ENCODE measurements around the gene MAEL. TPM values are rescaled to one million over a fixed set of nuclear protein-coding genes. Genes with fewer than 3 reads are reported as not detected.

Gene MAEL
- polyA plus RNA-seq (2011; rRNA removed) (not detected in 2 replicates), polyA minus RNA-seq (2011; rRNA and poly(A)+ RNA removed) (not detected in 2 replicates)

DNA sequence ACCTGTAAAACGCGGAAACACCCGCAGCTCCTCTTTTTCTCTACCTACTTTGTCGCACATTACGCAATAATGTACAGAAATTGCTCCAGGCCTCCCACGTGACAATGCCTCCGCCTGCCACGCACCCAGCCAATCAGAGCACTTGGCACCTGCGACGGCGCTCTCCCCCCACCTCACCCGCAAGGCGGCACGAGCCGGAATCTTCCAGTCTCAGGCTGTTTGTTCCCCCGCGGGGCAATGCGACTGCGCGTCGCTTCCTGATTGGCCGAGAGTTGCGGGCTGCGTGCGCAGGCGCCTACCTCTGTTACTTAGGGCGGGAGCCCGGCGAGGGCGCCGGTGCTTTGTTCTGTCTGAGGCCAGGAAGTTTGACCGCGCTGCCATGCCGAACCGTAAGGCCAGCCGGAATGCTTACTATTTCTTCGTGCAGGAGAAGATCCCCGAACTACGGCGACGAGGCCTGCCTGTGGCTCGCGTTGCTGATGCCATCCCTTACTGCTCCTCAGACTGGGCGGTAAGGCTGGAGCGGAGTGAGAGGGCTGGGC lies at the start of gene MAEL:
Gene MAEL, plus strand, starts transcription at position 307 of the 542 bp plus-strand sequence. Its CDS starts 73 bp downstream, at position 380.
- Histone ChIP-seq H3K27ac (ENCODE audit: low read depth, low read length) (no peak within 1 kb of the TSS), H3K27me3 (ENCODE audit: control insufficient read depth, insufficient read depth, low read length) (no peaks in the 10 kb centered on the region), H3K4me3 (ENCODE audit: low read depth, low read length) (no peak within 1 kb of the TSS), H3K9me3 (ENCODE audit: control insufficient read depth, insufficient read depth, low read length) (peaks cover 7% of the 10 kb centered on the region; the same call in 1 of the 2 replicates)
- ChIA-PET POLR2A (no interaction called here), CTCF (no interaction called here)
- TF ChIP-seq, protein P1, sequence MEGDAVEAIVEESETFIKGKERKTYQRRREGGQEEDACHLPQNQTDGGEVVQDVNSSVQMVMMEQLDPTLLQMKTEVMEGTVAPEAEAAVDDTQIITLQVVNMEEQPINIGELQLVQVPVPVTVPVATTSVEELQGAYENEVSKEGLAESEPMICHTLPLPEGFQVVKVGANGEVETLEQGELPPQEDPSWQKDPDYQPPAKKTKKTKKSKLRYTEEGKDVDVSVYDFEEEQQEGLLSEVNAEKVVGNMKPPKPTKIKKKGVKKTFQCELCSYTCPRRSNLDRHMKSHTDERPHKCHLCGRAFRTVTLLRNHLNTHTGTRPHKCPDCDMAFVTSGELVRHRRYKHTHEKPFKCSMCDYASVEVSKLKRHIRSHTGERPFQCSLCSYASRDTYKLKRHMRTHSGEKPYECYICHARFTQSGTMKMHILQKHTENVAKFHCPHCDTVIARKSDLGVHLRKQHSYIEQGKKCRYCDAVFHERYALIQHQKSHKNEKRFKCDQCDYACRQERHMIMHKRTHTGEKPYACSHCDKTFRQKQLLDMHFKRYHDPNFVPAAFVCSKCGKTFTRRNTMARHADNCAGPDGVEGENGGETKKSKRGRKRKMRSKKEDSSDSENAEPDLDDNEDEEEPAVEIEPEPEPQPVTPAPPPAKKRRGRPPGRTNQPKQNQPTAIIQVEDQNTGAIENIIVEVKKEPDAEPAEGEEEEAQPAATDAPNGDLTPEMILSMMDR (IDR thresholded peaks at IDR 0.05; ENCODE audit: low read depth, low read length) = no peak
- no peak for DNase-seq (ENCODE audit: low read depth, low spot score)

DNA sequence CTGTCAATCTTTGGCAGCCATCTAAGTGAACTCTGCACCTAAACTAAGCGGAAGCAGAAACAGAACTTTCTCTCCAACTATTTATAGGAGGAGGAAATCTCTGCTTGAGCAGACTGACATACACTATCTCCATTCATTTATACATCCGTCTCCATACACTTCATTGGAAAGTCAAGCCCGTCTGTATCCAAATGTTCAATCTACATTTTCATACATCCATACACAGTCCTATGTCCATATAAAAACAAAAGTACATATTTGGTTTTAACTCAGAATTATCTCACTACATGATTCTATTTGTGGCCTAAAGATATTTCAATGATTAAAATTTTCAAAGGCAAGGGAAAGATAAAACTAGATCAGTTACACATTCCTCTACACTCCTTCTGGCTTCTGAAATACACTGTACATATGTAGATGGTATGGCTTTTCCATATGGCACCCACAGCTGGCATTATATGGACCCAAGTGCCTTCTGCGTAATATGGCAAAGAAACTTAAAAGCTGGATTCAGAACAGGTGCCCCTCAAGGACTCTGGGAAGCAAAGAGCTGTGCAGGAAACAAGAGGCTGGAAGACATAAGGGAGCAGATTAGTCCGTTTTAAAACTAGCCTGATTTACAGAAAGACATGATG lies 49.2 kb upstream of the MAEL start:
- no peak overlapping the region for H3K4me3 ChIP-seq (ENCODE audit: low read depth, low read length)
- no peak overlapping the region for H3K27ac ChIP-seq (ENCODE audit: low read depth, low read length)
- POLR2A ChIA-PET = no interaction called here
- no peak for DNase-seq (ENCODE audit: low read depth, low spot score)
- TF ChIP-seq, protein P1 (IDR thresholded peaks at IDR 0.05; ENCODE audit: low read depth, low read length) = no peak
- H3K27me3 ChIP-seq (ENCODE audit: control insufficient read depth, insufficient read depth, low read length) = peaks cover 3% of the 10 kb centered on the region
- CTCF ChIA-PET = no interaction called here
- no peaks in the 10 kb centered on the region for H3K9me3 ChIP-seq (ENCODE audit: control insufficient read depth, insufficient read depth, low read length)

DNA sequence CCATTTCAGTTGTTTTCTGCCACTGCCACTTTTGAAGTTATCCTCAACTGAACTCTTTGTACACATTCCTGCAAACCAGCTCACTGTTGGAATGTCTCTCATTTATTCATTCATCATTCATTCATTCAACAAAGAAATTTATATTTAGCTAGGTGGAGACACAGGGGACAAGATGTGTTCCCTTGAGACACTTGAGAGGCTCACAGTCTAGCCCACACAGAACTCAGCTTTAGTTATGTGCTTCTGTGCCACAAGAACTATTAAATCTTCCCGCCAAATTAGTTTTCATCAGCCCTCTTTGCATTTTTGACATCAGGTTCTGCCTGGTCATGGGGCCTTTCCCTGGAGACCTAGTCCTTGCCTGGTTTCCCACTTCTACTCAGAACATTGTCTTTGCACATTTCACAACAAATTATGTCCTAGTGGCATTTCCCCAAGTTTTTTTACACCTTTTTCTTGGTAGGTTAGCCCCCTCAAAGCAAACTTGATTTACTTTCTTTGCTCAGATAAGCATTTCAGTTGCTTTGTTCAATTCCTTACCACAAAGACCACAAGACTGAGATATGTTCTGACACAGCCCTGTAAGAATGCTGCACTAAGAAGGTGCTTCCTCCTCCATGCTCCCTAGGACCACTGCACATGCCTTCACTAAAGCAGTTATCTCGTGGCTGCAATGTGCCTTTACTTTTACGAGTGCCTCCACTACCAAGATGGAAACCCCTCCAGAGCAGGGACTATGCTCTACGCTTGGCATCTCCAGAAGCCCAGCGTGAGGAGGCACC lies 44.7 kb upstream of the MAEL start:
- CTCF ChIA-PET = interaction anchor here (2.8 kb wide), 1 partner anchor 115 kb away, joined by 8 read pairs; no protein-coding TSS in a partner anchor
- Histone ChIP-seq H3K27ac (ENCODE audit: low read depth, low read length) (no peak overlapping the region), H3K27me3 (ENCODE audit: control insufficient read depth, insufficient read depth, low read length) (peaks cover 11% of the 10 kb centered on the region), H3K9me3 (ENCODE audit: control insufficient read depth, insufficient read depth, low read length) (no peaks in the 10 kb centered on the region), H3K4me3 (ENCODE audit: low read depth, low read length) (no peak overlapping the region)
- DNase-seq (ENCODE audit: low read depth, low spot score) = peak; percentile 11
- TF ChIP-seq, protein P1 (IDR thresholded peaks at IDR 0.05; ENCODE audit: low read depth, low read length) = no peak
- POLR2A ChIA-PET = no interaction called here

DNA sequence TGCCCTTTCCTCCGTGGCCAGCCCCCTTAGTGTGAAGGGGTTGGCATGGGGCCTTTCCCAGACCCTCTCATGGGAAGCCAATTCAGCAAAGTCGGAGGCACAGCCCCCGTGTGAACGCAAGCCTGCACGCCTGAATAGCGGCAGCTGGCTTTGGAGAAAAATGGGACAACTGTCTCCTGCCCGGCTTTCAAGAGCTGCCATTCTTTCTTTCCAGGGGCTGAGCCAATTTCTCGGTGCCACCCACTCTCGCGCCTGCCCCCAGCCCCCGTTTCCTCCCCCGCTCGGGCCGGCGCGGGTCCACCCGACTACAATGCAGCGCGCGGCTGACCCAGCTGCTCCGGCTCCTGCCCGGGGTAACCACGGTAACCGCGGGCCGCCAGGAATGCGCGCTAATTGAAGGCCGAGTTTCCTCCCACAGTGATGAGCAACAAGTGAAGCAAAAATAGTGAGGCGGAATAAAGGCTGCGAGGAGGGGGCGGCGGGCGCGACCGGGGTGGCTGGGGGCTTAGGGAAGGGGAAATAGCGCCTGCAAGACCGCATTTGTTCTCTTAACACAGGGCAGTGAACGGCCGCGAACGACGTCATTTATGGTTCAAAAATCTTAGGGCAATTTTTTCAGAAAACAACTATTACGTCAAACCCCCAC lies 41.6 kb upstream of the MAEL start:
- TF ChIP-seq, protein P1 (IDR thresholded peaks at IDR 0.05; ENCODE audit: low read depth, low read length) = no peak
- CTCF ChIA-PET = no interaction called here
- DNase-seq (ENCODE audit: low read depth, low spot score) = no peak

More for the DNA sequence above, 41.6 kb upstream of the MAEL start:
- Histone ChIP-seq H3K27ac (ENCODE audit: low read depth, low read length) (no peak overlapping the region), H3K27me3 (ENCODE audit: control insufficient read depth, insufficient read depth, low read length) (peaks cover 11% of the 10 kb centered on the region), H3K9me3 (ENCODE audit: control insufficient read depth, insufficient read depth, low read length) (no peaks in the 10 kb centered on the region), H3K4me3 (ENCODE audit: low read depth, low read length) (peak overlapping the region; percentile 22; the same call in 1 of the 2 replicates)
- POLR2A ChIA-PET = interaction anchor here (0.7 kb wide), 1 partner anchor 109 kb away, joined by 4 read pairs; the partner anchor contains the start of gene POGK
